Uterus (tissue), 4 donors: ENCODE measurements around the gene DPH1. TPM values are rescaled to one million over a fixed set of nuclear protein-coding genes. Genes with fewer than 3 reads are reported as not detected.

Experiments used
- DNase-seq, 2 donors: peaks; one replicate each; pipeline ENCODE4 v3.0.0-alpha.2; 2019 to 2020
- H3K27ac ChIP-seq, 2 donors: fragments of 200-600 bp; sonication (generic); 1 replicate in 1 of 2; 2 replicates in 1 of 2; pipeline ENCODE4 v1.5.1; 2016 to 2018
- H3K27me3 ChIP-seq, 2 donors: fragments of 200-600 bp; sonication (generic); one replicate each; pipeline ENCODE4 v1.5.1; 2018 to 2019; ENCODE audit warnings: control low read depth in 1 of 2
- H3K36me3 ChIP-seq, 2 donors: fragments of 200-600 bp; sonication (generic); one replicate each; pipeline ENCODE4 v1.5.1; 2019; ENCODE audit warnings: control low read depth in 1 of 2
- H3K4me1 ChIP-seq, 2 donors: fragments of 200-600 bp; sonication (generic); one replicate each; pipeline ENCODE4 v1.5.1; 2018 to 2019; ENCODE audit warnings: control low read depth in 1 of 2
- H3K4me3 ChIP-seq, 2 donors: fragments of 200-600 bp; sonication (generic); 1 replicate in 1 of 2; 2 replicates in 1 of 2; pipeline ENCODE4 v1.5.1; 2018 to 2019; ENCODE audit warnings: mild to moderate bottlenecking in 1 of 2
- H3K9me3 ChIP-seq, 2 donors: fragments of 200-600 bp; sonication (generic); one replicate each; pipeline ENCODE4 v1.5.1; 2019; ENCODE audit warnings: control low read depth in 1 of 2
- CTCF ChIP-seq, 4 experiments: fragments of 200-600 bp in 2 of 4; fragments of 450-650 bp in 2 of 4; sonication (generic) in 2 of 4; IDR thresholded peaks; one replicate each; pipeline ENCODE4 v1.5.1; 2016 to 2019; ENCODE audit warnings: antibody characterized with exemption in 4 of 4, mild to moderate bottlenecking in 2 of 4, moderate library complexity in 1 of 4
- POLR2A ChIP-seq, 2 donors: fragments of 450-650 bp; IDR thresholded peaks; one replicate each; pipeline ENCODE4 v1.6.1; 2016; ENCODE audit warnings: antibody characterized with exemption in 2 of 2, mild to moderate bottlenecking in 1 of 2, moderate library complexity in 1 of 2
- intact Hi-C: fragments of 100-400 bp; cut with DNase I; formaldehyde crosslinking; loops from one replicate; pipeline ENCODE4 v1.15.1; 2023; ENCODE audit warnings: low total_unique reads
- total RNA-seq, 4 donors: library from RNA; depleted of rRNA in 3 of 4; stranded (reverse); fragments of >200 nt in 3 of 4; gene quantifications; one replicate each; pipeline versions ENCODE4 v1.1.0 to v1.2.4, GENCODE V29; 2014 to 2023
- donor health status: DM: yes; HTN: yes; CAD: no.

The DPH1 gene
- total RNA-seq, 4 donors from 2014 or later: 26.8 to 121 (median 49.1) TPM

- Histone ChIP-seq H3K27ac (peak overlapping the region; percentile 85 to 89), H3K9me3 (no peaks in the 10 kb centered on the region), H3K27me3 (no peaks in the 10 kb centered on the region), H3K4me1 (peaks cover 22 to 25% of the 10 kb centered on the region in 2 donors), H3K4me3 (no peak overlapping the region), H3K36me3 (no peaks in the 10 kb centered on the region)
- intact Hi-C loops: no loop called here
- no peak for TF ChIP-seq CTCF (IDR thresholded peaks at IDR 0.05)
- no peak for TF ChIP-seq POLR2A (IDR thresholded peaks at IDR 0.05)
- peak; percentile 71 to 77 for DNase-seq
Observed at GRCh38 chr17:2085648-2085949, 55.6 kb downstream of the DPH1 start.

GRCh38 chr17:2086306-2086705 lies 56.4 kb downstream of the DPH1 start:
- no peak for TF ChIP-seq POLR2A (IDR thresholded peaks at IDR 0.05)
- TF ChIP-seq CTCF (IDR thresholded peaks at IDR 0.05): no peak
- Histone ChIP-seq H3K4me3 (no peak overlapping the region), H3K27me3 (no peaks in the 10 kb centered on the region), H3K27ac (peak overlapping the region; percentile 85 to 89), H3K4me1 (peaks cover 27 to 28% of the 10 kb centered on the region in 2 donors), H3K36me3 (no peaks in the 10 kb centered on the region), H3K9me3 (no peaks in the 10 kb centered on the region)
- no peak for DNase-seq
- intact Hi-C loops: no loop called here

DNA sequence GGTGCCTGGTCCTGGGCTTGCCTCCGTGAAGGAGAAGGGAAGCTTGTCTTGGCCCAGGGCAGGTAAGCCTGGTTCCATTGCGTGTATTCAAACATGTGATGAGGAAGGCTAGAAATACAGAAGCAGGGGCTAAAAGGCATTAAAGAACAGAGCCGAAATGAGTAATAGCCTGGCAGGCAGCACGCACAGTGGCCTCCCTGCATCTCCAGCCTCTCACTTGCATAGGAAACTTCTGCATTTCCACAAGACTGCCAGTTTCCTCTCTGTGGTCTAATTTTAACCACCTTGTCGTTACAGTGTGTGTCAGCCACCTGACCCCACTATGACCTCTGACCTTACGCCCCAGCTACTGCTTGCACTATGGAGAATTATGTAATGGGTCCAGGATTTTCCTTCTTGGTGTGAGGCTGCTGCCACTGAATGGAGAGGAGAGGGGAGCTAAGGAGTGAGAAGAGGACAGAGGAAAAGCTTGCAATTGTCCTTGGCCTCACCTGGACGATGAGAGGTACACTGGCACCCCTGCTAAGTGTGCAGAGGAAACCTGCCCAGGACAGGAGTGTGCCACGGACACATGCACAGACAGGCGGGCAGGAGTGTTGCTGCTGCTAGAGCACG lies 57.8 kb downstream of the DPH1 start:
- TF ChIP-seq CTCF (IDR thresholded peaks at IDR 0.05) (no peak), POLR2A (IDR thresholded peaks at IDR 0.05) (no peak)
- H3K27ac ChIP-seq: peak overlapping the region; percentile 85 to 89
- no peaks in the 10 kb centered on the region for H3K27me3 ChIP-seq
- no peak overlapping the region for H3K4me3 ChIP-seq
- H3K36me3 ChIP-seq: no peaks in the 10 kb centered on the region
- DNase-seq: peak; percentile 50 to 61
- intact Hi-C loops: no loop called here
- H3K4me1 ChIP-seq: peaks cover 27 to 28% of the 10 kb centered on the region in 2 donors
- no peaks in the 10 kb centered on the region for H3K9me3 ChIP-seq

- H3K27ac ChIP-seq: peak overlapping the region; percentile 85 to 89
- peak overlapping the region; percentile 22 to 31 for H3K4me3 ChIP-seq
- peak in 1 of 2 donors; percentile 49 for DNase-seq
- H3K36me3 ChIP-seq: no peaks in the 10 kb centered on the region
- H3K4me1 ChIP-seq: peaks cover 21 to 28% of the 10 kb centered on the region in 2 donors
- H3K9me3 ChIP-seq: no peaks in the 10 kb centered on the region
- TF ChIP-seq POLR2A (IDR thresholded peaks at IDR 0.05): peak in 1 of 2 donors; percentile 3
- TF ChIP-seq CTCF (IDR thresholded peaks at IDR 0.05): no peak
- no peaks in the 10 kb centered on the region for H3K27me3 ChIP-seq
- intact Hi-C loops: no loop called here
Observed at GRCh38 chr17:2089021-2089422, 59.1 kb downstream of the DPH1 start.

DNA sequence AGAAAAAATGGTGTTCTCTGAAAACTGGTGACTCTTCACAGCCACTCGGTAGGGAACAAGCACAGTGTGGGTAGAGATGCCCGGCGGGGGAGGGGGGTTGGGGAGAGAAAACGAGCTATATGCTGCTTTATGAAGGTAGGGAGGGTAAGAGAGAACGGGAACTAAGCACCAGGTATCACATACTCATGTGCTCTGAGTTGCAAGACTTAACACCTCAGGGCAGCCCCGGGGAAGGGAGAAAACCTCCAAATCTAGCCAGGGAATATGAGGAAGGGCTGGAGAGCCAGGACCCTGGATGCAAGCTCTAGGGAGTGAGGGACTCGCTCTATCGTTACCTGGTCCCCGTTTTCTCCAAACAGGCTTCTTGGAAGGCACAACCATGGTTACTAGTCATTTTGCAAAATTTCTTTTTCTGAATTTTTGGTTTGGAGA lies 60.3 kb downstream of the DPH1 start:
- peak overlapping the region in 1 of 2 donors; percentile 22 for H3K4me3 ChIP-seq
- peaks cover 19 to 23% of the 10 kb centered on the region in 2 donors for H3K4me1 ChIP-seq

More for the DNA sequence above, 60.3 kb downstream of the DPH1 start:
- Histone ChIP-seq H3K36me3 (no peaks in the 10 kb centered on the region), H3K9me3 (no peaks in the 10 kb centered on the region), H3K27me3 (no peaks in the 10 kb centered on the region), H3K27ac (peak overlapping the region; percentile 85 to 89)
- intact Hi-C loops: no loop called here
- no peak for TF ChIP-seq CTCF (IDR thresholded peaks at IDR 0.05)
- no peak for TF ChIP-seq POLR2A (IDR thresholded peaks at IDR 0.05)
- peak in 1 of 2 donors; percentile 18 for DNase-seq
